Activated CD8-positive, alpha-beta memory T cell treated with anti-CD3 and anti-CD28 coated beads for 48 hours (primary cell): ENCODE data around the gene SLC29A3.
"Not testable (repeated sequence)": the region's sequence is repeated elsewhere in the genome, so short reads cannot be mapped to it uniquely, and the experiment has no call there.

Experiments
- DNase-seq, 3 experiments: peaks; one replicate each; pipeline ENCODE4 v3.0.0-alpha.2; 2020; ENCODE audit warnings: low read depth in 2 of 3, low spot score in 2 of 3

The SLC29A3 gene

DNA sequence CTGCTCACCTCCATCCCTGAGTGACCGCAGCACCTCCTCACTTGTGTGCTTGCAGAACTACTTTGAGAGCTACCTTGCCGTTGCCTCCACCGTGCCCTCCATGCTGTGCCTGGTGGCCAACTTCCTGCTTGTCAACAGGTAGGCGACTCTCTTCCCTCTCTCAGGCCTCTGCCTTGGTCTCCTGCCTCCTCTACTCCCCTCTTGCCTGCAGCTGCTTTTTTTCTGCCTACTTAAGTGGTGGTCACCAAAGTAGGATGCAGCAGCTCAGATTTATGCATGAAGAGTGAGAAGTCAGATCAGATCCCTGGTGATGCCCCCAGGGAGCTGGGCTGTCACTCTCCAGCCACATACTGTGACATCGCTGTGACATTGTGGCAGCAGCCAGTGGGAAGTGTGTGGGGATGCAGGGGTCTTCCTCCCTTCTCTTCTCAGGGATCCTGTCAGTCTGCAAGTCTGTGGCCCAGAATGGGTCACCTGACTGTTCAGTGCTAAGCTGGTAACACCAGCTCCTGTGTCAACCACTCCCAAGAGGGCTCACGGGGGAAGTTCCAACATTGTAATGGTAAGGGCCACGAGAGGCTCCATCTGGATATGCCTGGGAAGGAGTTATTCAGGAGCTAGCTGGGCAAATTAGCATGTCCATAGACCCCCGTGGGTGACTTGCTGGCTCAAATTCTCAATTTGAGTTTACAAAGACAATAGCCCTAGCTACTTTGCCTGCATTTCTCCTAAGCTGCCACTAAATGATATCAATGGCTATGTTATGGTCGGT, 25.3 kb downstream of the SLC29A3 start:
- DNase-seq, result no peak

DNA sequence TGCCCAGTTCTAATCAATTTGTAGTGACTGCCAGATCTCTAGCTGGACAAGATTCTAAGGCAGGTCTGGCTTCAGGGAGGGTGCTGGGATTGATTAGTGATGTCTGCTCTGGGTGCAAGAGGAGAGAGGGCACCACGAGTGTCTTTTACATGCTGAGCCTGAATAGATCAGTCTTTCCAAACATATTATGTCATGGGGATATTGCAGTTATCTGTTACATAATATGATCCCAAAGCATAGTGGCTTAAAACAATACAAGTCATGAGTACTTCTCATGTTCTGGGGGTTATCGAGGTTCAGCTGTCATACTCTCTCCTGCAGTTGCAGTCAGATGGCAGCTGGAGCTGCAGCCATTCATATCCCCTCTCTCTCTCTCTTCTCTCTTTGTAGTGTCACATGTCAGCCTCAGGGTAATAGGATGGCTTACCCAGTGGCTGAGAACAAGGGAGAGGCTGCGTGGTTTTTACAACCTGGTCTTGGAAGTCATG, 26.0 kb downstream of the SLC29A3 start:
- DNase-seq, result no peak

DNA sequence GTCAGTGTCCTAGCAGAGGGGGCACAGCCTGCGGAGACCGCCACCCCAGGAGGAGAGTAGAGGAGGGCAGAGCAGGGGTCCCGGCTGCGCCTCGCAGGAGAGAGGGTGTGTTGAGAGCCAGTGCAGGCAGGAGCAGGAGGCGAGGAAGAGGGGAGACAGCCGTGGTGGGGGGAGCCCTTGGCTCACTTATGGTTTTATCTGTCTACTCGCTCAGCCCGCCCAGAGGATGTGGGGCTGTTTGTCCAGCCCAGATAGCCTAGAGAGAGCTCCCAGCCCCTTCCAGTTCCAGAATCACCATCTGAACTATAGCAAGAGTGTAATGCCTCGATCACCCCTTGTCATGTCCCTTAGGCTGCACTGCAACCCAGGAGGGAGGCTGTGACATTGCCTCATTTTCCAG, 26.6 kb downstream of the SLC29A3 start:
- DNase-seq, result no peak

DNA sequence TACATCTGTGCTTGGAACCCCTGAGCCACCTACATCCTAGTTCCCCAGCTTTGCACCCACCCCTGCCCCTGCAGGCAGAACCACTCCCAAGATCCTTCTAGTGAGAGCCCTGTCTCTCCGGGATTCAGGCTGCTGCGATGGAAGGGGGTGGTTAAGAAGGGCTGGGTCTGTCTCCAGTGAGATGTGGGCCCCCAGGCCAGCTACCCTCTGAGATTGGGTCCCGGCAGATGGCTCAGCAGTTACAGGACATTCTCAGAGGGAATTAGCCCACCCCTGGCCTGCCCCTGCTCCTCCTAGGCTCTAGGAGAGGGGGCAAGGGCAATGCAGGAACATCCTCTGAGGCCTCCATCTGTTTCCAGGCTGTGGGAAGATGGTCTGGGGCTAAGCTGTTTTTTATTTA, 27.7 kb downstream of the SLC29A3 start:
- DNase-seq, result no peak

DNA sequence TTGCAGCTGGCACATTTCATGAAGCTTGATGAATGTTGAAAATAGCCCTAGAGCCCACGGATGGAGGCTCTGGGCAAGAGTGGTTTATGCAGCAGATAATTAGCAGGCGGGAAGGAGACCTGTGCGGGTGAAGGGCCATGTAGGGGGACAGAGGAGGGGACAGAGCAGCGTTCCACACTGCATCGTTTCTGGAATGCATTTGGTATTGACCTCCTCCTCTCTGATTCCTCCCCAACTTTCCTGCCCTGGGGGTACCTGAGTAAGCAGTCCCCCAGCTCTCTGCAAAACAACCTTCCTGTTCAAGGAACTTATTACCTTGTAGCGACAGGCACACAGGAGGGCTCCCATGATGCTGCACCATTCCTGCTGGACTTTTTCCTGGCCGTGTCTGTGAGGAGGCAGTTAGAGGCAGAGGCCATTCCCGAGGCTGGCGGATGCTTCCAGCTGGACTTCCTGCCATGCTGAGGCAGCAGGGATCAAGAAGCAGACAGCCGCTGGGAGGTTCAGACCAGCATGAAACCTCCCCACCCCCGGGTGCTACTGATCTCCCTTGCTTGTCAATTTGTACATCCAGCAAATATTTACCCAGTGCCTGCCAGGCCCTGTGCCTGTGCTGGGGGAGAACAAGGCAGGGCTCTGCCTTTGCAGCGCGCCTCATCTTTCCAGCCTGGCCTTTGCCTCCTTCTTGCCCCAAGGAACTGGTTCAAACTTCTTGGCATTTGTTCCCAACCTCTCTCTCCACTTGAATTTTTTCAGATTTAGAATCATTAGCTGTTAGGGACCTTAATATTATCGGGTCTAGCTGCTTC, 28.7 kb downstream of the SLC29A3 start:
- no peak for DNase-seq

DNA sequence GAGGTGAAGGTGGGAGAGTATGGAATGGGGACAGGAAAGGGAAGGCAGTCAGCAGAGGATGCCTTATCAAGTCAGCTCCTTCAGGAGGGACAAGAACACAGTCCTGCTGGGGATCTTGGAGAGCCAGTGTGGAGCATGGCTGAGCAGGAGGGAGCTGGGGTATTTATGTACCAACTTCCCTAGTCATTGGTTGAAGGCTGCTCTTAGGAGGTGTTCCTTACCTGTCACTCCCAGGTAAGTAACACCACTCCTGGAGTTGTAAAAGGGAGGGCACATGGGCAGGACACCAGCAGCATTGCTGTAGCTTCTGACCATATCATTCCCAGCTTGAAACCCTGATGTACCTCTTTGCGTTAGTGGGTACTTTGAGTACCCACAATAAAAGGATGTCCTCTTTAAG, 29.8 kb downstream of the SLC29A3 start:
- DNase-seq, result no peak

GRCh38 chr10:71349406-71349805, 30.3 kb downstream of the SLC29A3 start:
- DNase-seq, result no peak

DNA sequence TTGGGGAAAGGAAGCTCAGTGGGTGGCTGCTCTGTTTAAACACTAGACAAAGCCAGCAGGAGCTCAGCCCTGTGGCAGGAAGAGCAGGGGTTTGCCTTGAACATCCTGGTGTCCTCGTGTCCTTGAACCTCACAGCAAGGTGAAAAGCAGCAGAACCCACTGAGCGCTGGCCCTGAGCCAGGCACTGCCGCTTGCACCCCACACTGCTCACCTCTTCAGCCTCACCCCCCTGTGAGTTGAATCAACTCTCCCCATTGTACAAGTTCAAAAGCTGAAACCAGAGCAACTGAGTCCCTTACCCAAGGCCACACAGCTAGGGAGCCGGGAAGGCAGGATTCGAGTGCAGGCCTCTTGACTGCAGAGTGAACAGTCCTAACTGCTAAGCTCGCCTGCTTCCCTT, 32.0 kb downstream of the SLC29A3 start:
- no peak for DNase-seq

- DNase-seq, result no peak
Observed at GRCh38 chr10:71351628-71352319, 32.7 kb downstream of the SLC29A3 start.

- DNase-seq, result no peak
Observed at GRCh38 chr10:71353639-71354038, 34.6 kb downstream of the SLC29A3 start.

DNA sequence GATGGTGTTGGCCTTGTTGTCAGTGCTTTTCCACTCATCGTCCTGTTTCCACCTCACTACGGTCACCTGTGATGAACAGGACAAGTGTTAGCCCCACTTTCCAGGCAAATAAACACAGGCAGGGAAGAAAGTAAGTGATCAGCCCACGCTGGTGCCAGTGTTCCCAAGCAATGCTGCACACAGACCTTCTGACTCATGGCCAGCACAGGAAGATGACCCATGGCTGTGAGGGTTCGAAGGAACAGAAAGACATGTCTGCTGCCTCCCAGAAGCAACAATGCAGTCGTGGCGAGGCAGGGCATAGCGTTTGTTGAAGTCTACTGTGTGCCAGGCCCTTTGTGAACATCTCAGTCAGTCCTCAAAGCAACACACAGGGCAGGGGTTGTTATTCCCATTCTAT, 35.7 kb downstream of the SLC29A3 start:
- no peak for DNase-seq

- DNase-seq, result no peak
Observed at GRCh38 chr10:71355886-71356285, 36.8 kb downstream of the SLC29A3 start.

GRCh38 chr10:71357792-71358265, 38.8 kb downstream of the SLC29A3 start:
- DNase-seq, result no peak

- no peak for DNase-seq
Observed at GRCh38 chr10:71358277-71358676, 39.2 kb downstream of the SLC29A3 start.

DNA sequence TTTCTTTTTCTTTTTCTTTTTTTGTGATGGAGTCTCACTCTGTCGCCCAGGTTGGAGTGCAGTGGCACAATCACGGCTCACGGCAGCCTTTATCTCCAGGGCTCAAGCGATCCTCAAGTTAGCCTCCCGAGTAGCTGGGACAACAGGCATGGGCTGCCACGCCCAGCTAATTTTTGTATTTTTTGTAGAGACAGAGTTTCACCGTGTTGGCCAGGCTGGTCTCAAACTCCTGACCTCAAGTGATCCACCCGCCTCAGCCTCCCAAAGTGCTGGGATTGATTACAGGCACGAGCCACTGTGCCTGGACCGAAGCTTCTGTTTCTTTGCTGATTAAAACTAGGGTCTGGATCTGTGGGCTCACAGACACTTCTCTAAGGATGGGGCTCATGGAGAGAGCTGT, 39.8 kb downstream of the SLC29A3 start:
- not testable (repeated sequence) for DNase-seq

DNA sequence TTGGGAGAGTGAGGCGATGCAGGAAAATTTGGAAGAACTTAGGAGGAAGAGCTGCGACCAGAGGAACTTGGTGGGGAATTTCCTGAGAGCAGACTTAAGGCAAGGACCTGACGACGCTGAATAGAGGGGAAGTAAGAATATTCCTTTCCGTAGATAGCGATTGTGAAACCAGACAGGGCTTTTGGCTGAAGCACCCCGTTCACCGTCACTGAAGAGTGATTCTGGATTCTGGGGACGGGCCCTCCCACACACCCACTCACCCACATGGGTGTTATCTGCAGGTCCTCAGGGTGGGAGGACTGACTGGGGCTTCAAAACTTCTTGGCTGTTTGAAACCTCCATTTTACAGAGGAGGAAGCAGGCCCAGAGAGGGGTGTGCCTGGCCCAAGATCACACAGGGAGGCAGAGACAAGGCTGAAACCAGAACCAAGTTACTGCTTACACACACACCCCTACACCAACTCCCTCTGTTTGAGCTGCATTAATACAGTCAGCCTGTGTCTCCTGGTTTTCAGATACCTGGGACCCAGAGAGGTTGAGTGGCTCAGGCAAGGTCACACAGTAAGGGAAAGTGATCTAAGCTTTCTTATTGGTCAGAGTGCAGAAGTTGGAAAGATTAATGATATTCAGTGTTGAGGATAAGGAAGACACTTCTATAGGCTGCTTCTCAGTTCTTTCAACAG, 40.4 kb downstream of the SLC29A3 start:
- no peak for DNase-seq

DNA sequence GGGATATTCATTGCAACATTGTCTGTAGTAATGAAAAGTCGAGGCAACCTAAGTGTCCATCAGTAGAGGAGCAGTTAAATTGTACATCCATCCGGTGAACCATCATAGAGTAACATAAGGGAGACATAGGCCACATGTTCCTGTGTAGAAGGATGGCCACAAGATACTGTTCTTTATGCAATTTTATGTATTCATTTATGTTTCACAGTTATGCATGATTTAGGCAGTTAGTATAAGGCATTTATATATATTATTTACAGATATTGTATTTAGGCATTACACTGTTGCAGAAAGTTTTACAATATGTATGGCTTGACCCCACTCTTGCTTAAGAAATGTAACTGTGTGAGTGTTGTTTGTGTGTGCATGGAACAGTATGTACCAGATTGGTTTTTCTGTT, 41.7 kb downstream of the SLC29A3 start:
- no peak for DNase-seq

- DNase-seq, result no peak
Observed at GRCh38 chr10:71361581-71361980, 42.5 kb downstream of the SLC29A3 start.

DNA sequence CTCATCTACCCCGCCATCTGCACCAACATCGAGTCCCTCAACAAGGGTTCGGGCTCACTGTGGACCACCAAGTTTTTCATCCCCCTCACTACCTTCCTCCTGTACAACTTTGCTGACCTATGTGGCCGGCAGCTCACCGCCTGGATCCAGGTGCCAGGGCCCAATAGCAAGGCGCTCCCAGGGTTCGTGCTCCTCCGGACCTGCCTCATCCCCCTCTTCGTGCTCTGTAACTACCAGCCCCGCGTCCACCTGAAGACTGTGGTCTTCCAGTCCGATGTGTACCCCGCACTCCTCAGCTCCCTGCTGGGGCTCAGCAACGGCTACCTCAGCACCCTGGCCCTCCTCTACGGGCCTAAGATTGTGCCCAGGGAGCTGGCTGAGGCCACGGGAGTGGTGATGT, 43.1 kb downstream of the SLC29A3 start:
- DNase-seq, result no peak

DNA sequence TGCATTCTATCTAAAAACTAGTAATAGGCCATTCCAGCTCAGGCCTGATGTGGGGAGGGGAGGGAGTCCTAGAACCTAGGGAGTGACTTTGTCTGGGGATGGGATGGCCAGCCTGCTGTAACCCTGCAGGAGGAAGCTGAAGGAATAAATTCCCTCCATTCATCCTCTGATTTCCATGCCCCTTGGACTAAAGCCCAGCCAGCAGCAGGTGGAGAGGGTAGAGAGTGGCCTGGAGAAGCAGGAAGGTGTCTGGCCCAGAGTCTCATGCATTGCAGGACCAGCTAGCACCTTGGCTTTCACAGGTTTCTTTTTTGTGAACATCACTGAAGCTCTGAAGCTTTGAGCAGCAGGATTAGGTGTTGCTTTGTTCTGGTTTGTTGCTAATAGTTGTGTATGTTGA, 44.9 kb downstream of the SLC29A3 start:
- no peak for DNase-seq

- no peak for DNase-seq
Observed at GRCh38 chr10:71365366-71365765, 46.3 kb downstream of the SLC29A3 start.
